GM23338 (cell line): ENCODE data around the gene CT47C1. TPM values are rescaled to one million over a fixed set of nuclear protein-coding genes. Genes with fewer than 3 reads are reported as not detected.

Experiments used
- ATAC-seq: fragments of 200-7000 bp; cut with Tn5 transposase; 3 replicates; pipeline ENCODE4 v1.9.1; 2020
- DNase-seq: peaks from one replicate; pipeline ENCODE4 v3.0.0-alpha.2; 2015; ENCODE audit warnings: low spot score
- H2AFZ ChIP-seq: fragments of 200-600 bp; sonication (generic); 2 replicates; pipeline ENCODE4 v1.8.0; 2016; ENCODE audit warnings: antibody characterized with exemption, mild to moderate bottlenecking, moderate library complexity
- H3F3A ChIP-seq: fragments of 200-600 bp; sonication (generic); replicated peaks from 2 replicates; pipeline ENCODE4 v1.8.0; 2017; ENCODE audit warnings: antibody characterized with exemption, mixed run types, low read depth
- H3K27ac ChIP-seq: fragments of 200-600 bp; sonication (generic); 2 replicates; pipeline ENCODE4 v1.6.1; 2016; ENCODE audit warnings: low read depth
- H3K27me3 ChIP-seq: fragments of 200-600 bp; sonication (generic); 2 replicates; pipeline ENCODE4 v1.8.0; 2016; ENCODE audit warnings: mild to moderate bottlenecking, mixed run types, moderate library complexity; ENCODE audit not compliant: insufficient read depth
- H3K36me3 ChIP-seq: fragments of 200-600 bp; sonication (generic); 2 replicates; pipeline ENCODE4 v1.8.0; 2016; ENCODE audit warnings: mild to moderate bottlenecking; ENCODE audit not compliant: insufficient read depth
- H3K4me1 ChIP-seq: fragments of 200-600 bp; sonication (generic); 2 replicates; pipeline ENCODE4 v1.8.0; 2016; ENCODE audit warnings: mild to moderate bottlenecking, moderate library complexity; ENCODE audit not compliant: insufficient read depth
- H3K4me2 ChIP-seq: fragments of 200-600 bp; sonication (generic); 2 replicates; pipeline ENCODE4 v1.7.1; 2017; ENCODE audit warnings: mixed run types
- H3K4me3 ChIP-seq: fragments of 200-600 bp; sonication (generic); 2 replicates; pipeline ENCODE4 v1.6.1; 2016; ENCODE audit warnings: mixed run types
- H3K79me2 ChIP-seq: fragments of 200-600 bp; sonication (generic); replicated peaks from 2 replicates; pipeline ENCODE4 v1.8.0; 2017; ENCODE audit warnings: mild to moderate bottlenecking; ENCODE audit not compliant: insufficient read depth
- H3K9me2 ChIP-seq: fragments of 200-600 bp; sonication (generic); 2 replicates; pipeline ENCODE4 v1.8.0; 2017; ENCODE audit not compliant: insufficient read depth
- H4K20me1 ChIP-seq: fragments of 200-600 bp; sonication (generic); replicated peaks from 2 replicates; pipeline ENCODE4 v1.8.0; 2017; ENCODE audit warnings: mild to moderate bottlenecking; ENCODE audit not compliant: insufficient read depth
- H3K27ac Mint-ChIP-seq: 2 replicates; pipeline ENCODE4 v1.8.0; 2020; ENCODE audit warnings: inconsistent platforms, mild to moderate bottlenecking, moderate library complexity, mixed read lengths
- H3K27me3 Mint-ChIP-seq: 3 replicates; pipeline ENCODE4 v1.8.0; 2022; ENCODE audit warnings: low read depth, mild to moderate bottlenecking, moderate library complexity, mixed read lengths, inconsistent platforms; ENCODE audit not compliant: insufficient read depth, poor library complexity
- H3K36me3 Mint-ChIP-seq: 3 replicates; pipeline ENCODE4 v1.8.0; 2021; ENCODE audit warnings: low read depth, mild to moderate bottlenecking, inconsistent platforms, moderate library complexity, mixed read lengths
- H3K4me1 Mint-ChIP-seq: 3 replicates; pipeline ENCODE4 v1.8.0; 2020; ENCODE audit warnings: mild to moderate bottlenecking, inconsistent platforms, mixed read lengths
- H3K4me3 Mint-ChIP-seq: 3 replicates; pipeline ENCODE4 v1.8.0; 2021; ENCODE audit warnings: moderate library complexity, mild to moderate bottlenecking, inconsistent platforms, mixed read lengths
- H3K9me3 Mint-ChIP-seq: 3 replicates; pipeline ENCODE4 v1.8.0; 2020; ENCODE audit warnings: moderate library complexity, mild to moderate bottlenecking, inconsistent platforms, mixed read lengths
- CREB1 ChIP-seq: fragments of 250-450 bp; sonication (Bioruptor Pico); IDR thresholded peaks from 2 replicates; pipeline ENCODE4 v1.5.0; 2020; ENCODE audit warnings: low read depth, mild to moderate bottlenecking, moderate library complexity
- EZH2 ChIP-seq: fragments of 200-600 bp; sonication (generic); IDR thresholded peaks from one replicate; pipeline ENCODE4 v1.8.0; 2017; ENCODE audit warnings: antibody characterized with exemption, mild to moderate bottlenecking, low read depth; ENCODE audit not compliant: unreplicated experiment
- EZH2phosphoT487 ChIP-seq: fragments of 200-600 bp; sonication (generic); IDR thresholded peaks from one replicate; pipeline ENCODE4 v1.8.1; 2018; ENCODE audit warnings: antibody characterized with exemption; ENCODE audit not compliant: unreplicated experiment
- JUNB ChIP-seq: IDR thresholded peaks from one replicate; pipeline ENCODE4 v1.6.1; 2016; ENCODE audit warnings: antibody characterized with exemption; ENCODE audit not compliant: unreplicated experiment
- NANOG ChIP-seq: IDR thresholded peaks from 2 replicates; pipeline ENCODE4 v1.6.1; 2016; ENCODE audit warnings: antibody characterized with exemption, borderline replicate concordance
- POLR2AphosphoS5 ChIP-seq: IDR thresholded peaks from 2 replicates; pipeline ENCODE4 v1.6.1; 2016; ENCODE audit warnings: antibody characterized with exemption, low read depth
- STAT1 ChIP-seq: IDR thresholded peaks from one replicate; pipeline ENCODE4 v1.6.1; 2016; ENCODE audit warnings: antibody characterized with exemption; ENCODE audit not compliant: unreplicated experiment
- ZNF114 ChIP-seq: fragments of 250-450 bp; sonication (Bioruptor Pico); IDR thresholded peaks from 2 replicates; pipeline ENCODE4 v1.5.0; 2020; ENCODE audit warnings: mild to moderate bottlenecking, moderate library complexity
- ZNF331 ChIP-seq: fragments of 250-450 bp; sonication (Bioruptor Pico); IDR thresholded peaks from 2 replicates; pipeline ENCODE4 v1.5.0; 2020; ENCODE audit warnings: low read depth, mild to moderate bottlenecking, moderate library complexity
- polyA plus RNA-seq: library from polyadenylated mRNA; unstranded; fragments of >200 nt; fragmentation: Nextera tagmentation; extraction: Ambion mirVana; gene quantifications from 2 replicates; pipeline ENCODE4 v1.2.1, GENCODE V29; 2016
- total RNA-seq: library from RNA; depleted of rRNA; stranded (reverse); fragments of >200 nt; shearing (Covaris generic); gene quantifications from 2 replicates; pipeline ENCODE4 v1.2.3, GENCODE V29; 2014
- TF ChIP-seq, protein P1 (sequence below): fragments of 250-450 bp; sonication (Bioruptor Pico); IDR thresholded peaks from 2 replicates; pipeline ENCODE4 v1.5.0; 2020; ENCODE audit warnings: mild to moderate bottlenecking, moderate library complexity
- TF ChIP-seq, protein P2 (sequence below): IDR thresholded peaks from one replicate; pipeline ENCODE4 v1.6.1; 2018; ENCODE audit warnings: antibody characterized with exemption; ENCODE audit not compliant: unreplicated experiment

CT47C1 gene
- total and polyA plus RNA-seq, 2 experiments from 2014 or later = not detected

DNA sequence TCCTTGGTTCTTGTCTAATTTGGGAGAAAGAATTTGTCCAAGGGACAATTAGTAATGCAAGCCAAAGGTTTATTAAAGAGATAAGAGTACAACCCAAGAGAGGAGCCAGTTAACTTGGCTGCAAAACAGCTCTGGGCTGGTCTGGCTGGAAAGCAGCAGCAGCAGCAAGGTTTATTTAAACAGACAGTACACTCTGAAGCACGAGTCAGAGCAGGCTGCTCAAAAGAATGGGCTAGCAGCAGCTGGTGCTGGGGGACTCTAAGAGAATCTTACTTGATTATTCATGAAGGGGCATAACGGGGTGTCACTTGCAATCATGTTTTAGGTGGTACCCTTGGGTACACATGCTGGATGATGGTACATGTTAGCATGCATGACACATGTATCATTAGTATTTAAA lies 17.1 kb upstream of the CT47C1 start:
- no peak overlapping the region for H3K4me3 Mint-ChIP-seq
- Histone ChIP-seq H3K27ac (no peak overlapping the region), H3K36me3 (no peaks in the 10 kb centered on the region), H4K20me1 (no peaks in the 10 kb centered on the region), H3K27me3 (no peaks in the 10 kb centered on the region), H3K4me3 (no peak overlapping the region), H3K4me1 (no peaks in the 10 kb centered on the region), H3F3A (no peaks in the 10 kb centered on the region), H3K79me2 (no peaks in the 10 kb centered on the region), H3K9me2 (no peaks in the 10 kb centered on the region), H3K4me2 (no peak overlapping the region), H2AFZ (no peak overlapping the region)
- TF ChIP-seq JUNB = no peak
- no peak for TF ChIP-seq STAT1
- TF ChIP-seq CREB1 = no peak
- H3K36me3 Mint-ChIP-seq = no peaks in the 10 kb centered on the region
- H3K27ac Mint-ChIP-seq = no peak overlapping the region
- DNase-seq = no peak
- H3K27me3 Mint-ChIP-seq = no peaks in the 10 kb centered on the region
- ATAC-seq = no peak
- no peaks in the 10 kb centered on the region for H3K9me3 Mint-ChIP-seq
- H3K4me1 Mint-ChIP-seq = no peaks in the 10 kb centered on the region

GRCh38 chrX:119062750-119063374 lies 9.9 kb upstream of the CT47C1 start:
- Histone ChIP-seq H3K4me3 (no peak overlapping the region), H3K27me3 (no peaks in the 10 kb centered on the region), H3K4me2 (no peak overlapping the region), H3K9me2 (no peaks in the 10 kb centered on the region), H3K4me1 (peaks cover 10% of the 10 kb centered on the region; the same call in 1 of the 2 replicates), H4K20me1 (no peaks in the 10 kb centered on the region), H3F3A (no peaks in the 10 kb centered on the region), H3K27ac (no peak overlapping the region), H3K36me3 (no peaks in the 10 kb centered on the region), H2AFZ (no peak overlapping the region), H3K79me2 (no peaks in the 10 kb centered on the region)
- H3K4me3 Mint-ChIP-seq = no peak overlapping the region
- no peaks in the 10 kb centered on the region; the same call in 2 of the 3 replicates for H3K9me3 Mint-ChIP-seq
- peak; percentile 39 for DNase-seq
- H3K36me3 Mint-ChIP-seq = no peaks in the 10 kb centered on the region
- peaks cover 7% of the 10 kb centered on the region; the same call in 2 of the 3 replicates for H3K4me1 Mint-ChIP-seq
- H3K27me3 Mint-ChIP-seq = no peaks in the 10 kb centered on the region
- no peak overlapping the region for H3K27ac Mint-ChIP-seq
- ATAC-seq = peak; percentile 75
- no peak for TF ChIP-seq CREB1
- no peak for TF ChIP-seq JUNB
- TF ChIP-seq STAT1 = no peak
- TF ChIP-seq, protein P1, sequence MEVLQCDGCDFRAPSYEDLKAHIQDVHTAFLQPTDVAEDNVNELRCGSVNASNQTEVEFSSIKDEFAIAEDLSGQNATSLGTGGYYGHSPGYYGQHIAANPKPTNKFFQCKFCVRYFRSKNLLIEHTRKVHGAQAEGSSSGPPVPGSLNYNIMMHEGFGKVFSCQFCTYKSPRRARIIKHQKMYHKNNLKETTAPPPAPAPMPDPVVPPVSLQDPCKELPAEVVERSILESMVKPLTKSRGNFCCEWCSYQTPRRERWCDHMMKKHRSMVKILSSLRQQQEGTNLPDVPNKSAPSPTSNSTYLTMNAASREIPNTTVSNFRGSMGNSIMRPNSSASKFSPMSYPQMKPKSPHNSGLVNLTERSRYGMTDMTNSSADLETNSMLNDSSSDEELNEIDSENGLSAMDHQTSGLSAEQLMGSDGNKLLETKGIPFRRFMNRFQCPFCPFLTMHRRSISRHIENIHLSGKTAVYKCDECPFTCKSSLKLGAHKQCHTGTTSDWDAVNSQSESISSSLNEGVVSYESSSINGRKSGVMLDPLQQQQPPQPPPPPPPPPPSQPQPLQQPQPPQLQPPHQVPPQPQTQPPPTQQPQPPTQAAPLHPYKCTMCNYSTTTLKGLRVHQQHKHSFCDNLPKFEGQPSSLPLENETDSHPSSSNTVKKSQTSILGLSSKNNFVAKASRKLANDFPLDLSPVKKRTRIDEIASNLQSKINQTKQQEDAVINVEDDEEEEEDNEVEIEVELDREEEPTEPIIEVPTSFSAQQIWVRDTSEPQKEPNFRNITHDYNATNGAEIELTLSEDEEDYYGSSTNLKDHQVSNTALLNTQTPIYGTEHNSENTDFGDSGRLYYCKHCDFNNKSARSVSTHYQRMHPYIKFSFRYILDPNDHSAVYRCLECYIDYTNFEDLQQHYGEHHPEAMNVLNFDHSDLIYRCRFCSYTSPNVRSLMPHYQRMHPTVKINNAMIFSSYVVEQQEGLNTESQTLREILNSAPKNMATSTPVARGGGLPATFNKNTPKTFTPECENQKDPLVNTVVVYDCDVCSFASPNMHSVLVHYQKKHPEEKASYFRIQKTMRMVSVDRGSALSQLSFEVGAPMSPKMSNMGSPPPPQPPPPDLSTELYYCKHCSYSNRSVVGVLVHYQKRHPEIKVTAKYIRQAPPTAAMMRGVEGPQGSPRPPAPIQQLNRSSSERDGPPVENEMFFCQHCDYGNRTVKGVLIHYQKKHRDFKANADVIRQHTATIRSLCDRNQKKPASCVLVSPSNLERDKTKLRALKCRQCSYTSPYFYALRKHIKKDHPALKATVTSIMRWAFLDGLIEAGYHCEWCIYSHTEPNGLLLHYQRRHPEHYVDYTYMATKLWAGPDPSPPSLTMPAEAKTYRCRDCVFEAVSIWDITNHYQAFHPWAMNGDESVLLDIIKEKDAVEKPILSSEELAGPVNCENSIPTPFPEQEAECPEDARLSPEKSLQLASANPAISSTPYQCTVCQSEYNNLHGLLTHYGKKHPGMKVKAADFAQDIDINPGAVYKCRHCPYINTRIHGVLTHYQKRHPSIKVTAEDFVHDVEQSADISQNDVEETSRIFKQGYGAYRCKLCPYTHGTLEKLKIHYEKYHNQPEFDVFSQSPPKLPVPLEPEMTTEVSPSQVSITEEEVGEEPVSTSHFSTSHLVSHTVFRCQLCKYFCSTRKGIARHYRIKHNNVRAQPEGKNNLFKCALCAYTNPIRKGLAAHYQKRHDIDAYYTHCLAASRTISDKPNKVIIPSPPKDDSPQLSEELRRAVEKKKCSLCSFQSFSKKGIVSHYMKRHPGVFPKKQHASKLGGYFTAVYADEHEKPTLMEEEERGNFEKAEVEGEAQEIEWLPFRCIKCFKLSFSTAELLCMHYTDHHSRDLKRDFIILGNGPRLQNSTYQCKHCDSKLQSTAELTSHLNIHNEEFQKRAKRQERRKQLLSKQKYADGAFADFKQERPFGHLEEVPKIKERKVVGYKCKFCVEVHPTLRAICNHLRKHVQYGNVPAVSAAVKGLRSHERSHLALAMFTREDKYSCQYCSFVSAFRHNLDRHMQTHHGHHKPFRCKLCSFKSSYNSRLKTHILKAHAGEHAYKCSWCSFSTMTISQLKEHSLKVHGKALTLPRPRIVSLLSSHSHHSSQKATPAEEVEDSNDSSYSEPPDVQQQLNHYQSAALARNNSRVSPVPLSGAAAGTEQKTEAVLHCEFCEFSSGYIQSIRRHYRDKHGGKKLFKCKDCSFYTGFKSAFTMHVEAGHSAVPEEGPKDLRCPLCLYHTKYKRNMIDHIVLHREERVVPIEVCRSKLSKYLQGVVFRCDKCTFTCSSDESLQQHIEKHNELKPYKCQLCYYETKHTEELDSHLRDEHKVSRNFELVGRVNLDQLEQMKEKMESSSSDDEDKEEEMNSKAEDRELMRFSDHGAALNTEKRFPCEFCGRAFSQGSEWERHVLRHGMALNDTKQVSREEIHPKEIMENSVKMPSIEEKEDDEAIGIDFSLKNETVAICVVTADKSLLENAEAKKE (CRISPR knock-in tag) = no peak
- TF ChIP-seq NANOG = no peak
- TF ChIP-seq, protein P2, sequence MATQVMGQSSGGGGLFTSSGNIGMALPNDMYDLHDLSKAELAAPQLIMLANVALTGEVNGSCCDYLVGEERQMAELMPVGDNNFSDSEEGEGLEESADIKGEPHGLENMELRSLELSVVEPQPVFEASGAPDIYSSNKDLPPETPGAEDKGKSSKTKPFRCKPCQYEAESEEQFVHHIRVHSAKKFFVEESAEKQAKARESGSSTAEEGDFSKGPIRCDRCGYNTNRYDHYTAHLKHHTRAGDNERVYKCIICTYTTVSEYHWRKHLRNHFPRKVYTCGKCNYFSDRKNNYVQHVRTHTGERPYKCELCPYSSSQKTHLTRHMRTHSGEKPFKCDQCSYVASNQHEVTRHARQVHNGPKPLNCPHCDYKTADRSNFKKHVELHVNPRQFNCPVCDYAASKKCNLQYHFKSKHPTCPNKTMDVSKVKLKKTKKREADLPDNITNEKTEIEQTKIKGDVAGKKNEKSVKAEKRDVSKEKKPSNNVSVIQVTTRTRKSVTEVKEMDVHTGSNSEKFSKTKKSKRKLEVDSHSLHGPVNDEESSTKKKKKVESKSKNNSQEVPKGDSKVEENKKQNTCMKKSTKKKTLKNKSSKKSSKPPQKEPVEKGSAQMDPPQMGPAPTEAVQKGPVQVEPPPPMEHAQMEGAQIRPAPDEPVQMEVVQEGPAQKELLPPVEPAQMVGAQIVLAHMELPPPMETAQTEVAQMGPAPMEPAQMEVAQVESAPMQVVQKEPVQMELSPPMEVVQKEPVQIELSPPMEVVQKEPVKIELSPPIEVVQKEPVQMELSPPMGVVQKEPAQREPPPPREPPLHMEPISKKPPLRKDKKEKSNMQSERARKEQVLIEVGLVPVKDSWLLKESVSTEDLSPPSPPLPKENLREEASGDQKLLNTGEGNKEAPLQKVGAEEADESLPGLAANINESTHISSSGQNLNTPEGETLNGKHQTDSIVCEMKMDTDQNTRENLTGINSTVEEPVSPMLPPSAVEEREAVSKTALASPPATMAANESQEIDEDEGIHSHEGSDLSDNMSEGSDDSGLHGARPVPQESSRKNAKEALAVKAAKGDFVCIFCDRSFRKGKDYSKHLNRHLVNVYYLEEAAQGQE = no peak
- no peak for TF ChIP-seq EZH2phosphoT487
- no peak for TF ChIP-seq ZNF114 (CRISPR knock-in tag)
- TF ChIP-seq EZH2 = no peak
- no peak for TF ChIP-seq ZNF331 (CRISPR knock-in tag)
- no peak for TF ChIP-seq POLR2AphosphoS5
